Fibroblast of the aortic adventitia (primary cell): ENCODE data around the gene DRD1. TPM values are rescaled to one million over a fixed set of nuclear protein-coding genes. Genes with fewer than 3 reads are reported as not detected.
"Not testable (repeated sequence)": the region's sequence is repeated elsewhere in the genome, so short reads cannot be mapped to it uniquely, and the experiment has no call there.

Source experiments
- DNase-seq: peaks from one replicate; pipeline ENCODE4 v3.0.0-alpha.2; 2010; ENCODE audit warnings: low read depth
- H3K4me3 ChIP-seq: 2 replicates; pipeline ENCODE4 v1.5.1; 2011; ENCODE audit warnings: low read depth, mild to moderate bottlenecking, control low read depth, low read length, moderate library complexity
- CTCF ChIP-seq: IDR thresholded peaks from 2 replicates; pipeline ENCODE4 v1.5.1; 2011; ENCODE audit warnings: mild to moderate bottlenecking, low read length, control low read depth, inconsistent platforms; ENCODE audit not compliant: insufficient read depth
- total RNA-seq: library from RNA; depleted of rRNA; stranded (reverse); fragments of >200 nt; gene quantifications from 2 replicates; pipeline ENCODE4 v1.2.3, GENCODE V29; 2012; ENCODE audit warnings: low replicate concordance

The DRD1 gene
- total RNA-seq, 1 donor: 0.18 TPM

DNA sequence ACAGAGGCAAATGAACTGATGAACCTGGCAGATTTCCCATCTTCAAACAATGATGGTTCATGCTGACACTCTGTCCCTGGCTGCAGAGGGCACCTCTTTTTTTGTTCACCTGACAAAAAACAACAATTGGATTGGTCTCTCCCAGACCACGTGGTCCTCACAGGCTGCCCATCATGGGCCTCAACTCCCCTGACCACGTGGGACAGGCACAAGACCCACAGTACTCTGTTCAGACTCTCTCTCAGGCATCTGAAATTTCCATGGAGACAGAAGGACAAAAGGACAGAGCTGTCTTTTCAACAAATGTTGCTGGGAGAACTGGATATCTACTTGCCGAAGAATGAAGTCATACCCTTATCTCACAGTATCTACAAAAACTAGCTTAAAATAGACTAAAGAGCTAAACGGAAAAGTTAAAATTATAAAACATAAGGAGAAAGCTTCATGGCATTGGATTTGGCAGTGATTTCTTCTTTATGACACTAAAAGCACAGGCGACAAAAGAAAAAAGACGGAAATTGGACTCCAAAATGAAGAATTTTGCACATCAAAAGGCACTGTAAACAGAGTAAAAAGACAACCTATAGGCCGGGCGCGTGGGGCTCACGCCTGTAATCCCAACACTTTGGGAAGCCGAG is 12.2 kb upstream of the DRD1 start:
- no peak overlapping the region for H3K4me3 ChIP-seq
- no peak for DNase-seq
- TF ChIP-seq CTCF: no peak

DNA sequence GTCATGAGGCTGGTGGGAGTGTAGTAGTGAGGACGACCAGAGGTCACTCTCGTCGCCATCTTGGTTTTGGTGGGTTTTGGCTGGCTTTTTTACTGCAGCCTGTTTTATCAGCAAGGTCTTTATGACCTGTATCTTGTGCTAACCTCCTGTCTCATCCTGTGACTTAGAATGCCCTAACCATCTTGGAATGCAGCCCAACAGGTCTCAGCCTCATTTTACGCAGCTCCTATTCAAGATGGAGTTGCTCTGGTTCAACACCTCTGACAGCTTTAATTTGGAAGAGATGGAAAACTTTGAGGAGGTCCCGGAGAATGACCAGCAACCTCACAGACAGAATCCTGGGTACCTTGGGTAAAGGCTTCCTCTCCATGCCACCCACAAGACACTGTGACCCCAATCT is 10.4 kb upstream of the DRD1 start:
- not testable (repeated sequence) for H3K4me3 ChIP-seq, DNase-seq

DNA sequence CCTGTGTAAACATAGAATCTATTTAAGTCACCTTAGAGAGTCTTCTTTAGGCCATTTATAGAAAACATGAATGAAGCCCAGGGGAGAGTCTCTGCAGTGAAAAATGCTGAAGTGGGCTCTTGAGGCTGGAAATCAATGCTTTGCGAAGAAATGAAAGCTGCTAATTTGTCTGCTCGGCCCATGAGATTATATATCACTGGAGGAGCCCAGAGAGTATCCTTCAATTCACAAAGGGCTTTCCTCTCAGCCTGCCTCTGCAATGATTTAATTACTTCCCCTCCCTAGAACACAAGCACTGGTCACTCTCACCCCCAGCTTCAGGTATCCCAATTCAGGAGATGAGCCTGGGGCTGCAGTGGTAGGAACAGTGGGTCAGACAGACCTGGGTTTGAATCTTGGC is 8.2 kb upstream of the DRD1 start:
- no peak for DNase-seq
- H3K4me3 ChIP-seq: no peak overlapping the region
- no peak for TF ChIP-seq CTCF

- DNase-seq: no peak
- H3K4me3 ChIP-seq: no peak overlapping the region
- no peak for TF ChIP-seq CTCF
These were observed 4.3 kb upstream of the DRD1 start for GRCh38 chr5:175448276-175448675.

DNA sequence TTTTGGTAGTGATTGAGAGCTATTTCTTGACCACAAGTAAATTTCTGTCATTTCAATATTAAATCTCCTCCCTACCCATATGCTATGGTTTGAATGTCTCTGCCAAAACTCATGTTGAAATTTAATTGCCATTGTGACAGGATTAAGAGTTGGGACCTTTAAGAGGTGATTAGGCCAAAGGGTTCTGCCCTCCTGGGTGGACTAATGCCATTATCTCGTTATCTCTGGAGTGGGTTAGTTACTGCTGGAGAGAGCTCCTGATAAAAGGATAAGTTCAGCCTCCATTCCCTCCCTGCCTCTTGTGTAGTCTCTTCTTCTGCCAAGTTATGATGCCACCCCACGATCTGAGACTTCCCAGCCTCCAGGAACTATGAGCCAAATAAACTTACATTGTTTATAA is 3.6 kb upstream of the DRD1 start:
- H3K4me3 ChIP-seq: no peak overlapping the region
- no peak for TF ChIP-seq CTCF
- no peak for DNase-seq

- not testable (repeated sequence) for DNase-seq, H3K4me3 ChIP-seq
These were observed 2.4 kb upstream of the DRD1 start for GRCh38 chr5:175446378-175446777.

DNA sequence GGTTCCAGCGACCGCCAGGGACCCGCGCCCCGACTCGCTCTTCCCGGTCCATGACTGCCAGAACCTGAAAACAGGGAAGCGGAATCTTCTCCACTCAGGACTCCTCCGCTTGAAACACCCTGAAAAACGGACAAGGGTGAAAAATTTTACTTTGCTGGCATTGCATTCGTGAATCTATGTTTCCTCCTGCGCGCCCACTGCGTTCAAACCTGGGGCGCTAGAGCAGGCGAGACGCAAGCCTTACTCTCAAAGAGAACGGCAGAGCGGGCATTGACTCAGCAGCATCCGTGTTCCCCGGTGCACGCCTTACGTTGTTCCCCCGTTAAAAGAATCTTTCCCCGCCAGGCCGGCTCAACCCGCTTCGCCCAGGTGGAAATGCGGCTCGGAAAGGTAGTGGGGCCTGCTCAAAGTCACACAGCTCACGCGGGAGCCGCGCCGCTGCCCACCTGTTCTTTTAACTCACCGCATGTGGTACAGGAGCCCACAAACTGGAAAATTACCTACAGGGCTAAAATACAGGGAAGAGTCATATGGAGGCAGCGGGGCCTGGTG is 999 bp upstream of the DRD1 start:
- no peak for TF ChIP-seq CTCF
- no peak overlapping the region for H3K4me3 ChIP-seq
- DNase-seq: no peak

GRCh38 chr5:175443514-175444059 is 395 bp downstream of the DRD1 start:
- no peak for TF ChIP-seq CTCF
- H3K4me3 ChIP-seq: no peak overlapping the region
- DNase-seq: peak; percentile 8
